Activated effector memory CD4-positive, alpha-beta T cell treated with Interleukin-2 at 50 U/mL for 16 hours (primary cell): ENCODE data around the gene HCFC2.
"Not testable (repeated sequence)": the region's sequence is repeated elsewhere in the genome, so short reads cannot be mapped to it uniquely, and the experiment has no call there.

Experiments
- DNase-seq: peaks from one replicate; pipeline ENCODE4 v3.0.0-alpha.2; 2020

Gene HCFC2

DNA sequence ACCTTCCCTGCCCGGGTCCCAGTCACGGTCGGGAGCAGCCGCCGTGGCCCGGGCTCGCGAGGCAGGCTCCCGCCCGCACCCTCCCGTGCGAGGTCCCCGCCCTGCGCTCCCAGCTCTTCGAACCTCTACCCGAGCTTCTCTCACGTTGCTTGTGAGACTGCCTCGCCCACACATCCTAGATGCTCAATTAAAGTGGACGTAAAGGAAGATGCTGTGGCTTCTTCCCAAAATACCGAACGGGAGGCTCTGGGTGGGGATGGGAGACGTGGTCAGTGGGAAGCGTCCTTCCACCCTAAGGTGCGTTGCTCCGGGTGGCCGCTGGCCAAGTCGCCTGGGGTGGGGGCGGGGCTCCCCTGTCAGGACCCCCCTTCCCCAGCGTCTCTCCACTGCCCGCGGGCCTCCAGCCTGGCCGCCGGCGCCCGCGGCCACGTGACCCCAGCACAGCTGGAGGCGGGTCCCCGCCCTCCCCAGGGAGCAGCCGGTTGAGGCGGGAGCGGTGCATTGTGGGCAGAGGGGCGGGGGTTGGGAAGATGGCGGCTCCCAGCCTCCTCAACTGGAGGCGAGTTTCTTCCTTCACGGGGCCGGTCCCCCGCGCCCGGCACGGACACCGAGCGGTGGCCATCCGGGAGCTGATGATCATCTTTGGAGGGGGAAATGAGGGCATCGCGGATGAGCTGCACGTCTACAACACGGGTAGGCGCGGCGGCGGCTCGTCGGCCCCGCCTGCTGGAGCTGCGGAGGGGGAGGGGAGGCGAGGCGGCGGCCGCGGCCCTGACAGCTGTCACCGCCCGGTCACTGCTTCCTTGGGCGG lies at the start of gene HCFC2:
HCFC2 (plus strand) TSS at position 501 of the 811 bp plus-strand sequence; CDS start at position 531, 30 bp downstream.
- DNase-seq = peak; percentile 85

DNA sequence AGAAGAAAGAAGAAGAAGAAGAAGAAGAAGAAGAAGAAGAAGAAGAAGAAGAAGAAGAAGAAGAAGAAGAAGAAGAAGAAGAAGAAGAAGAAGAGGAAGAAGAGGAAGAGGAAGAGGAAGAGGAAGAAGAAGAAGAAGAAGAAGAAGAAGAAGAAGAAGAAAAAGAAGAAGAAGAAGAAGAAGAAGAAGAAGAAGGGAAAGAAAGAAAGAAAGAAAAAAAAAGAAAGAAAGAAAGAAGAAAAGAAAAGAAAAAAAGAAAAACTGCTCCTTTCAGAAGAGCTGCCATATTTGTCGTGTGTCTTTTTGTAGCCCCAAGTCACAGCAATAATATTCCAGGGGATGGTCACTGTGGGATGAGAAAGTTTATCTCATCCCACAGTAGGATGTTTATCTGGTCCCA lies 42.5 kb upstream of the HCFC2 start:
- DNase-seq = not testable (repeated sequence)

DNA sequence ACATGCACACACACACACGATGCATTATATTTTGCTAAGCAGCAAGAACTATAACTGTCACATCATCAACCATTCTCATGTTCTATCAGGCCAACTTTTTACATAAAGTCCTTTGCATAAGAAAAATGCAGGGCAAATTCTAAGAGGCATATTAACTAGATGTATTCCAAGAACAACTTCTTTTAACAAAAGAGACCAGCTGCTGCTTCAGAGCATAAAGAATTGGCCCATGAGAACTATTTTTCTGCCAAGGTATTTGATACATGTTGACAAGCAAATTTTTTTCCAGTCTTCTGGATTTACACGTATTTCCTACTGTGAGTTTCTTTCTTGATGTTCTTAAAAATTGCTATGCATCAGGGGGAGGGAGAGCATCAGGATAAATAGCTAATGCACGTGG lies 41.5 kb upstream of the HCFC2 start:
- no peak for DNase-seq

DNA sequence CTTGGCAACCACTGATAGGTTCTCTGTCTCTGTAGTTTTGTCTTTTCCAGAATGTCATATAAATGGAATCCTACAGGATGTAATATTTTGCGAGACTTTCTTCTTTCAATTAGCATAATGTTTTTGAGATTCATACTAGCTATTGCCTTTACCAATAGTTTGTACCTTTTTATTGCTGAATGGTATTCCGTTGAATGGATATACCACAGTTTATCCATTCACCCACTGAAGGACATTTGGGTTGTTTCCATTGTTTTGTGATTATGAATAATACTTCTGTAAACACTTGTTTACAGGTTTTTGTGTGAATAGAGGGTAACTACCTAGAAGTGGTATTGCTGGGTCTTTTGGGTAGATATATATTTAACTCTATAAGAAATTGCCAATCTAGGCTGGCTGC lies 40.6 kb upstream of the HCFC2 start:
- DNase-seq = no peak

DNA sequence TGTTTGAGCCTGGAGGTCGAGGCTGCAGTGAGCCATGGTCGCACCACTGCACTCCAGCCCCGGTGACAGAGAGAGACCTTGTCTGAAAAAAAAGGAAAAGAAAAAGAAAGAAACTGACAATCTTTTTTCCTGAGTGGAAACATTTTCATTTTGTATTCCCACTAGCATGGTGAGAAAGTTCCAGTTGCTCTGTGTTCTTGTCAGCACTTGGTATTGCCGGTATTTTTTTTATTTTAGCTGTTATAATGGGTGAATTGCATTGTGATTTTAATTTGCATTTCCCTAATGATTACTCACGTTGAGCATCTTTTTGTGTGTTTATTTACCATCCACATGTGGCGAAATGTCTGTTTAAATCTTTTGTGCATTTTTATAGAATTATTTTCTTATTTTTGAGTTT lies 40.0 kb upstream of the HCFC2 start:
- DNase-seq = no peak

DNA sequence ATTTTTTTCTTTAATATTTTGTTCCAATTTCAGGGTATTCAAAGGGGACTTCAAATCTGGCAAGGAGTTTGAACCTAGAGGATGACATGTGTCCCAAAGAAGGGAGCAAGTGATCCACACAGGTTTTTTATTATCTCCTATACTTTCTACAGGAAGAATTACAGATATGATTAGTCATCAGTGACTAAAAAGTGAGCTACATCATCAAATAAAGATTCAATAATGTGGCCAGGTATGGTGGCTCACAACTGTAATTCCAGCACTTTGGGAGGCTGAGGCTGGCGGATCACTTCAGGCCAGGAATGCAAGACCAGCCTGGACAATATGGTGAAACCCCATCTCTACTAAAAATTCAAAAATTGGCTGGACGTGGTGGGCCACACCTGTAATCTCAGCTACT lies 38.6 kb upstream of the HCFC2 start:
- no peak for DNase-seq

DNA sequence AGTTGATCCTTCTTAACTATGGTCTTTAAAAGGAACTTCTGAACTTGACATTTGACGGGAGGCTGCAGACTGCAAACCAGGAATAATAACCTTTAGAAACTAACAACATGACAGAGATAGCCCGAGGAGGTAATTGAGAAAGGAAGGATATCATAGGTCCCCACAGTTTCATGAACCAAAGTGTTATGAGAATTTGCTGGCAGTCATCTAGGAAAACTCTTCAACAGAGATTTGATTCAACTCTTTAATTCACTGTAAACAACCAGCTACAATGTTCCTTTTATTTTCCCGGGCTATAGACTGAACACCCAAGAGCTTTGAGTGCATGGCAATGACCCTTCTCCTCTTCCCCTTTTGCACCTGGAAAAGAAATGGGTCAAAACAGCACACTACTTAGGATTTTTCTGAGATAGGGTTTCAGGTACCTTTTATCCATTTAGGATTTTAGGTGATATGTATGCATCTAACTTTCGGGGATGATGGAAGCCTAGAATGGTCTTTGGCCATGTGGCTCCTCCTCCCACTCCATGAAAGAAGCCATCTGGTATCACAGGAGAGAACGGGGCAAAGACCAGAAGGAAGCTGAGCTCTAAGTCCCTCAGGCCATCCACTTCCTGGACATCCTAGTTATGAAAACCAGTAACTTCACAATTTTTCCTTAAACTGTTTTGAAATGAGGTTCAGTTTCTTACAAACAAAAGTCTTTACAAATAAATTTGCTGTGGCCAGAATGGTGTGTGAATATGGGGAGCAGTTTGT lies 37.3 kb upstream of the HCFC2 start:
- DNase-seq = no peak

DNA sequence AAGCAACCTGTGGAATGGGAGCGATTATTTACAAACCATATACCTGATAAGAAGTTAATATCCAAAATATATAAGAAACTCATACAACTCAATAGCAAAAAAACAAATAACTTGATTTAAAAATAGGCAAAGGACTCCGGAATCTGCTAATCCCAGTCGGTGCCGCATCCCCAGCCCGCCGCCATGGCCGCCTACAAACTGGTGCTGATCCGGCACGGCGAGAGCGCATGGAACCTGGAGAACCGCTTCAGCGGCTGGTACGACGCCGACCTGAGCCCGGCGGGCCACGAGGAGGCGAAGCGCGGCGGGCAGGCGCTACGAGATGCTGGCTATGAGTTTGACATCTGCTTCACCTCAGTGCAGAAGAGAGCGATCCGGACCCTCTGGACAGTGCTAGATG lies 33.7 kb upstream of the HCFC2 start:
- not testable (repeated sequence) for DNase-seq

DNA sequence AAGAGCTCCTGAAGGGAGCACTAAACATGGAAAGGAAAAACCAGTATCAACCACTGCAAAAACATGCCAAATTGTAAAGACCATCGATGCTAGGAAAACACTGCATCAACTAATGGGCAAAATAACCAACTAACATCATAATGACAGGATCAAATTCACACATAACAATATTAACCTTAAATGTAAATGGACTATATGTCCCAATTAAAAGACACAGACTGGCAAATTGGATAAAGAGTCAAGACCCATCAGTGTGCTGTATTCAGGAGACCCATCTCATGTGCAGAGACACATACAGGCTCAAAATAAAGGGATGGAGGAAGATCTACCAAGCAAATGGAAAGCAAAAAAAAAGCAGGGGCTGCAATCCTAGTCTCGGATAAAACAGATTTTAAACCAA lies 28.2 kb upstream of the HCFC2 start:
- DNase-seq = not testable (repeated sequence)

DNA sequence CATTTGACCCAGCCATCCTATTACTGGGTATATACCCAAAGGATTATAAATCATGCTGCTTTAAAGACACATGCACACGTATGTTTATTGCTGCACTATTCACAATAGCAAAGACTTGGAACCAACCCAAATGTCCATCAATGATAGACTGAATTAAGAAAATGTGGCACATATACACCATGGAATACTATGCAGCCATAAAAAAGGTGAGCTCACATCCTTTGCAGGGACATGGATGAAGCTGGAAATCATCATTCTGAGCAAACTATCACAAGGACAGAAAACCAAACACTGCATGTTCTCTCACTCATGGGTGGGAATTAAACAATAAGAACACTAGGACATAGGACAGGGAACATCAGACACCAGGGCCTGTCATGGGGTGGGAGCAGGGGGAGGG lies 24.6 kb upstream of the HCFC2 start:
- not testable (repeated sequence) for DNase-seq

DNA sequence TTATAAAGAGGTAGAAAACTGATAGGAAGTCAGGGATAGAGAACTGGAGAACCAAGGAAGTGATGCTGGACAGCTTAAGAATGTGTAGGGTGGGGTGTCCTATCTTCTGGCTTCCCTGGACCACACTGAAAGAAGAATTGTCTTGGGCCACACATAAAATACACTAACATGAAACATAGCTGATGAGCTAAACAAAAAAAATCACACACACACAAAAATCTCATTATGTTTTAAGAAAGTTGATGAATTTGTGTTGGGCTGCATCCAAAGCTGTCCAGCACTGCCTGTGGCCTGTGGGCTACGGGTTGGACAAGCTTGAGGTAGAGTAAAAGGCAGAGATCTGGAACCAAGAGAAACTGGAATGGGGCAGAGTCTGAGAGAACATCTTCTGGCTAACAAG lies 21.8 kb upstream of the HCFC2 start:
- no peak for DNase-seq

DNA sequence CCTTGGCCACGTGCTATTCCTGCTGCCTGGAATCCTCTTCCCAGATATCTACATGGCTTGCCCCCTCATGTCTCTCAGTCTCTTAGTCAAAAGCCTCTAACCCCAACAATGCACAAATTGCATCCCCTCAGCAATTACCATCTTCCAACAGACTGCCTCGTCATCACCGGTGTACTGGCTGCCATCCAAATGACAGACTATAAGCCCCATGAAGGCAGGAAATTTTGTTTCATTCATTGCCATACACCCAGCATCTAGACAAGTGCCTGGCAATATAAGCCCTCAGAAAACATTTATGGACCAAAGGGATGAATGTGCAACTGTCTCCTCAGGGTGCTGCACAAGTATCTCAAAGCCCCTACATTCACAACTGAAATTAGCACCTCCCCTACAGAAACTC lies 20.2 kb upstream of the HCFC2 start:
- DNase-seq = no peak

DNA sequence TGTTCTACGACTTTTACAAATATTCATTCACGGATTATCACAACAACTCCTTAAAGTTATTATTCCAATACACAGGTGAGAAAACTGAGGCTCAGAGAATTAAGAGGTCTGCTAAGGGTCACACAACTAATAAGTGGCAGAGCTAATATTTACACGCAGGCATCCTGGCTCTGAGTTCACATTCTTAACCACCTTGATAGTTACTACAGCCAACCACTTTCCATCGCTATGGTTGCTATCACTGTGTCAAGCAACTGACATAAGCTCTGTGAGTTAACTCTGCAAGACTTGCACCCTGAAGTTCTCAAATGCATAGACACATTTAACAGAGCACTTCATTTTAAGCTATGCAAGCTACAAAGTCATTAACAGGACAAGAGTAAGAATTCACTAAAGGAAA lies 18.0 kb upstream of the HCFC2 start:
- no peak for DNase-seq

DNA sequence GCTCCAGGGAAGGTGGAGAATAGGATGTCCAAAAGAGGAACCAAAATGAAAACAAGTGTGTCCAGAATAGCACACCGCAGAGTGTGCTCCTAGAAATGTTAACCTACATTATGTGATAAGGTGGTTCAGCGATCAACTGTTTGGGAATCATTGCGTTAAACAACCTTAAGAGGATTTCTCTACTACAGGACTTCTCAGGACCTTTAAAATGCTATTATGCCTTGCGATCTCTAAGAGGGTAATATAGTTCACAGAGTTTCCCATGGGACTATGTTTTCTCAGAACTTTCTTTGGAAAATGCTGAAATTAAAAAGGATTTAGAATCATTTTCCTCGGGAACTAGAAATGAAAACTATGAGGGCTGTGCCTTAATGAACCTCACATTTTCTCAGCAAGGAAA lies 16.2 kb upstream of the HCFC2 start:
- no peak for DNase-seq

DNA sequence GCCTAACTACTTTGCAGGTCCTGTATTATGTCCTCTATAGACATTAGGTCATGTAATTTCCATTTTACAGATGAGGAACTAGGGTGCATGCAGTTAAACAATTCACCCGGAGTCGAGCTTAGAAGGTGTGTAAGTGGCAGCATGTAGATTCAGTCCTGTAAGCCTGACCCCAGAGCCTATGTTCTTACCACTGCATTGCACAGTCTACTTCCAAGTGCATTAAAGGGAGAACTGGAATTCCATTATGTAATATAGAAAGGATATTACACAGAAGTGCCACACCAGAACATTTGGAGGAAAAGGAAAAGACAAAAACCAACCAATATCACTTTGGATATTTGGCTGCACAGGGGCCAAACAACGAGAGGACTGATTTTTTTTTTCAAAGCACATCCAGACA lies 15.5 kb upstream of the HCFC2 start:
- DNase-seq = no peak

DNA sequence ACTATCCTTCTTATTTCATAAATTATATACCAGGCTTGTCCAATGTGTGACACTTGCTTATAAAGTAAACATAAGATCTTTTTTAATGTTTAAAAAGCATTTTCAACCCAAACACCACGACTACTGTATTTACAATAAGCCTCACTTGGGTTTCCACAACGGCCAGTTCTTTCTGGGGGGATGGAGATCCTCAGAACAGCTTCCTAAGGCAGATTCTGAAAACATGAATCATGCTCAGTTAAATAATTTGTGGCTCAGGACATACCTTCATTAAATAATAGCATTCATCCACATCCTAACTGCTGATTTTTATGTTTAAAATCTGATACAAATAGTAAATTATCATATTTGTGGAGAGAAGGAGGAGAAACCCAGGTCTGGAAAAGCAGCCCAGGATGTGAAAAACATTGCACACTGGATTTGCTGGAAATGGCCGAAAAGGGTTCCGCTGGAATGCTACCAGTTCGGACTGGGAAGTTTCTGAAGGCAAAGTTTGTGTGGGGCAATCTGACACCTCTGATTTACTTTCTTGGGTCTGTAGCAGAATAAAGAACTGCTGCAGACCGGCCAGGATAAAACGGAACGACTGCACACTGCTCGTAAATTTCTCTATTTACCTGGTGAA lies 14.9 kb upstream of the HCFC2 start:
- no peak for DNase-seq

DNA sequence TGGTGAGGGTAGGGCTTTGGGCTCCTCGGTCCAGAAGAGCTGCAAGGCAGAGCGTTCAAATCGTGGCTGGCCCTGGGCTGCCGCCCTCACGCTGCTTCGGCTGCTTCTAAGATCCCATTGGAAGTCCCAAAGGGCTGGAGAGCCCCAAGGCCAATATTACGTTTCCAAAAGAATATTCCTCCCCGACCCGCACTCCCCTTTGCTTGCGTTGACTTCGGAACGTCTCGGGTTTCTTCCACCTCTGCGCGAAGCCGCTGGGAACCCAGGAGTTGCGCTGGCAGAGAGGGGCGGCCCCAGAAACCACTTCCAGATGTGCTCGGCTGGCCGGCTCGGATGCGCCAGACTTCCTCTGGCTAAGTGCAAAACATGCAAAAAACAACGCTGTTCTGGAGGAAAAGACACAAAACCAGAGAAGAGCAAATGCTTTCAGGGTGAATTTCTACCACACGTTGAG lies 14.4 kb upstream of the HCFC2 start, which contains the start of gene GLT8D2:
GLT8D2 (minus strand) TSS at position 285 of the 454 bp plus-strand sequence. CDS start 30,539 bp downstream, outside the sequence.
- DNase-seq = no peak

DNA sequence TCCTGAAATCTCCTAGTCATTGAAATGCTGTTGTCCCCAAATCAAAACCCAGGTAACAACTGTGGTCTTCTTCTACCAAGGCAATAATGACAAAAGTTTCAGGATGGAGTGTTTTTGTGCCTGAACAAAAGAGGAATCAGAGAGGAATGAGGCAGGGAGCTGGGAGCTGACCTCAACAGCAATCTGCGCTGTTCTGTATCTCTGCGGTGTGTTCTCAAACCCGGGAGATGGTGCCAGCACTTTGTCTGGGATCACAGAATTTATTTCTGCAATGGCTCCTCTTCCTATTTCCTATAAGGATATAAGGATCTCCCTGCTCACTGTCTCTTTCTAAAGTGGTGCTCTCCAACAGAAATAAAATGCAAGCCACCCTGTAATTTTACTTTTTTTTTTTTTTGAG lies 13.9 kb upstream of the HCFC2 start:
- no peak for DNase-seq

DNA sequence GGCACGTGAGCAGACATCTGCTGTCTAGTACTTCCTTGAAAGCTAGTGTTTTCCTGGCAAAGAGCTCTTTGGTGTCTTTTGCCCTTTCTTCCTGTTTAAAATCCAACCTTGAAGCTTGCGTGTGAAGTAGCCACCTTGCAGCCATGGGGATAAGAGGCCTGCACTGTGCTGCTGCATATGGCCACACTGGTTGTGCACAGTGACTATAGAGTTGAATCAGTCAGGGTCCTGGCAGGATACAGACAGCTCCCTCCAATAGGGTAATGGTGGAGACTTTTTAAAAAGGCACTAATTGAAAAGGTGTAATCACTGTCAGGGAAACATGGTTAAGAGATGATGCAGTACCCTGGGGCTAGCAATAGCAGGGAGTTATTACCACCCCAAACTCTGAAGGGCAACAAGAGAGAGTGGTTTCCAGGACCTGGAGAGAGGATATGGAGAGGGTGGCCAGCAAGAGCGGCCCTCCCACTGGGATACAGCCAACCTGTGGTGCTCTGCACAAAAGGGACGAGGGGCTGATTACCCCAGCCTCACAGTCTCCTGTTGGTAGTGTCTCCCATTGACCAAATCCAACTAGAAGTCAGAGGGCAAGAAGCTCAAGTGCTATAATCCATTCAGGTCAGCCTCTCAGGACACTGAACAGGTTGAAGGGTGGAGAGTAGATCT lies 9.5 kb upstream of the HCFC2 start:
- DNase-seq = no peak

DNA sequence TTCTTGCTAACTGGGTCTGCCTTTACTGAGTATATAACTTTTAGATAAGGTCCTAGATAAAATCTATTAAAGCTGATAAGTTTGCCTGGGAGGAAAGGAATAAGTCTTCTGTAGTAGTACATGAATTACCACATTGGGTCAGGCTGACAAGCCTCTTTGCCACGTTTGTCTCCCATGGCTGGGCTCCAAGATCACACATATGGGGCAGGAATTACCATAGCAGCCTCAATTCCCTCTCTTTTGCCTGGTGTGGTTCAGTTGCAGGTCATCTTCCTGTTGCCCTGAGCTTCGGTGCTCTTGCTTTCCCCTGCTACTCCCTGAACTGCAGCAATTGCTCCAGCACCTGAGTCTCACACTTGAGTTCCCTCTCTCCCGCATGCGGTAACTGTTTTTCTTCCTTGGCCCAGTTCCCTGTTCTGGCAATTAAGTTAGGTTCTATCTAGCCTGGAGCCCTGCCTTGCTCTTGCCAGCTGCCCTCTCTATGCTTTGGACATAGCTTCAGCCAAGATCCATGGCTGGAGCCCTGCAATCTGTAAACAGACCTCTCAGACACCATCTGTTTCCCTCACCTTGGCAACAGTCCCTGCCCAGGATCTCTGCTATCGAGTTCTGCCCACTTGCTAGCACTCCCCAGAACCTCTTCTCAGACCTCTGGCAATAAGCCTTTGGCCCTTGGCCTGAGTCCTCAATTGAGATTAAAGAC lies 8.5 kb upstream of the HCFC2 start:
- no peak for DNase-seq

DNA sequence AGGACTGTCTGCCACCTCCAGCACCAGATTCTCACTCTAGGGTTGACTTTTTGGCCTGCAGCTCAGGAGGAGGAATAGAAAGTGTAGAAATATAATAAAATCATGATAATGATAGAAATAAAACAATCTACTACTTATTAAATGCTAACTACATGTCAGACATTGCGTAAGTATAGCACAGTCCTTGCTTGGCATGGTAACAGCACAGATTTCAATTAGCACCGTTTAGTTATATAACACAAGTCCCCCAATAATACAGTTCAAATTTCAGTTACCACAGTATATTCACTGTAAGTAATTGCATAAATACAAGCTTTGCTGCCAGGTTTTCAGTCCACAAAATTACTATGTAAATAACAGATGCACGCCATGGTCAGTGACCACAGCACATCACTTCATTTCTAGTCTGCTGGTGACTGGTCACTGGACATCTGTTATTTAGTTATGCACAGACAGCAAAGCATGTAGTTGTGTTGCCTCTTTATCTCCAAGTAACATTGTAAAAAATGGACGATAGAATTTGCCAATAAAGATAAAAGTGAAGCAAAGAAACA lies 7.8 kb upstream of the HCFC2 start:
- no peak for DNase-seq

DNA sequence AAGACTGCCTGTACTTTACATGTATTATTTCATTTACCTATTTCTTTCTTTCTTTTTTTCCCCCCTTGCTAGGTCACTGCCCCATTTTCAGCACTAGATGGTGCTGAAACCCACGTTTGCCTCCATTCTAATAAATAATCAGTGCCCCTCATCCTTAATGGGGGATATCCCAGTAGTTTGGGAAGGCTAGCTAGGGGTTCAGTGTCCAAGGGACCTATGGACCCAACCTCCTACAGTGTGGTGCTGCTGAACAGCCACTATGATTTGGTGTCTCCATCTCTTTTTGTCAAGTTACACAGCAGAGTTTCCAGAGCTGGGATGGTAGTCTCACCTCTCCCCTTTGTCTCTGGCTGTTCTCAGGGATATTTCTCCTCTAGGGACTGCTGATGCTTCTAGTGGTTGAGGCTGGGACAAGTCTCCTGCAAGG lies 6.5 kb upstream of the HCFC2 start:
- DNase-seq = no peak
